ENCODE results near the gene PTPN2.

The PTPN2 gene

GRCh38 chr18:12857215-12857905 lies 26.7 kb downstream of the PTPN2 start:
- no peak for DNase-seq

- DNase-seq, result no peak
Measured at GRCh38 chr18:12855916-12856315, 28.1 kb downstream of the PTPN2 start.

GRCh38 chr18:12852566-12853315 lies 31.3 kb downstream of the PTPN2 start:
- DNase-seq, result no peak

- DNase-seq, result no peak
Measured at GRCh38 chr18:12851716-12852115, 32.3 kb downstream of the PTPN2 start.

- no peak for DNase-seq
Measured at GRCh38 chr18:12849548-12849947, 34.5 kb downstream of the PTPN2 start.

GRCh38 chr18:12848405-12848804 lies 35.6 kb downstream of the PTPN2 start:
- DNase-seq, result no peak

- no peak for DNase-seq
Measured at GRCh38 chr18:12844391-12844790, 39.6 kb downstream of the PTPN2 start.

- DNase-seq, result no peak
Measured at GRCh38 chr18:12843420-12844350, 40.4 kb downstream of the PTPN2 start.

- no peak for DNase-seq
Measured at GRCh38 chr18:12842459-12843380, 41.3 kb downstream of the PTPN2 start.

- no peak for DNase-seq
Measured at GRCh38 chr18:12841070-12841469, 43.0 kb downstream of the PTPN2 start.

GRCh38 chr18:12840382-12840781 lies 43.7 kb downstream of the PTPN2 start:
- DNase-seq, result no peak

GRCh38 chr18:12839526-12840196 lies 44.4 kb downstream of the PTPN2 start:
- DNase-seq, result no peak

GRCh38 chr18:12839057-12839525 lies 44.9 kb downstream of the PTPN2 start:
- DNase-seq, result no peak

GRCh38 chr18:12838178-12838634 lies 45.8 kb downstream of the PTPN2 start:
- DNase-seq, result no peak

- no peak for DNase-seq
Measured at GRCh38 chr18:12837747-12838146, 46.3 kb downstream of the PTPN2 start.

GRCh38 chr18:12836551-12836950 lies 47.5 kb downstream of the PTPN2 start:
- DNase-seq, result no peak

GRCh38 chr18:12828116-12829051 lies 55.7 kb downstream of the PTPN2 start:
- DNase-seq, result no peak

GRCh38 chr18:12827588-12827987 lies 56.4 kb downstream of the PTPN2 start:
- no peak for DNase-seq

GRCh38 chr18:12825230-12825629 lies 58.8 kb downstream of the PTPN2 start:
- DNase-seq, result no peak

- no peak for DNase-seq
Measured at GRCh38 chr18:12823892-12824291, 60.1 kb downstream of the PTPN2 start.

Data from NCI-H1930 (cell line).